ENCODE measurements around the gene PIK3R2. TPM values are rescaled to one million over a fixed set of nuclear protein-coding genes. Genes with fewer than 3 reads are reported as not detected.

Gene PIK3R2
- total and polyA plus RNA-seq, 2 of the 8 experiments (the other 6 are each of a cell fraction or from before 2014, with no cell fraction given), result 21.7 to 57.1 TPM

DNA sequence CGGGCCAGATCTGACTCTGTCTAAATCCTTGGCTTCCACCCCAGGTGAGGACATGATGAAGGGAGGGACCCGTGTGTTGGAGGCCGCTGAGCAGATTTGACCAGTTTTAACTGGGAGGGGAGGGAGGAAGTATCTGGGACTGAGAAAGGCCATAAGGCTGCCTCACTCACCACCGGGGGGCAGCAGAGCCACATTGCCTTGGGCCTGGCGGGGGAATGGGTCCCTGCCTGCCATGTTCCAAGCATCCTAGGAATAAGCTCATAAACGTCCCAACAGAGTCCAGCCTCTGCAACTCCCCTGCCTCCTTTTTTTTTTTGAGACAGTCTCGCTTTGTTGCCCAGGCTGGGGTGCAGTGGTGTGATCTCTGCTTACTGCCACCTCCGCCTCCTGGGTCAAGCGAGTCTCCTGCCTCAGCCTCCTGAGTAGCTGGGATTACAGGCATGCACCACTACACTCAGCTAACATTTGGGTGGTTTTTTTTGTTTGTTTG is 39.9 kb upstream of the PIK3R2 start (continued):
- TF ChIP-seq JUN (IDR thresholded peaks at IDR 0.05; ENCODE audit: low read depth, low read length), result no peak
- no peak for TF ChIP-seq BCL11A (IDR thresholded peaks at IDR 0.05; ENCODE audit: low read depth in 2 of 2, low read length in 2 of 2)
- peak; percentile 39; the same call in 1 of the 2 replicates for TF ChIP-seq GABPA (IDR thresholded peaks at IDR 0.05; ENCODE audit: borderline replicate concordance, insufficient read depth, low read length)
